IMR-90 (cell line): ENCODE results near the gene FAM151B. TPM values are rescaled to one million over a fixed set of nuclear protein-coding genes. Genes with fewer than 3 reads are reported as not detected.

Source experiments
- ATAC-seq: fragments of 200-7000 bp; cut with Tn5 transposase; 2 replicates; pipeline ENCODE4 v1.9.1; 2020; ENCODE audit warnings: low read depth, mild to moderate bottlenecking, moderate library complexity
- BruUV-seq: library from RNA; stranded (reverse); fragments of 400-500 nt; replicated peaks from 2 replicates; lab custom pipeline; 2021; lab: Mats Ljungman, UMichigan
- CTCF ChIA-PET: fragments of 300-600 bp; formaldehyde crosslinking; extraction: SDS; loops from one replicate; lab custom pipeline; 2021; ENCODE audit warnings: antibody characterized with exemption; lab: Yijun Ruan, JAX
- POLR2A ChIA-PET: fragments of 300-600 bp; sonication (Branson Sonifier 250); formaldehyde crosslinking; loops from one replicate; lab custom pipeline; 2022; ENCODE audit warnings: antibody characterized with exemption; ENCODE audit not compliant: unreplicated experiment; lab: Charles Lee
- DNase-seq: peaks from one replicate; pipeline ENCODE4 v3.0.0; 2013
- H2AFZ ChIP-seq: replicated peaks from 2 replicates; pipeline ENCODE3; 2013; ENCODE audit warnings: low read length, mild to moderate bottlenecking; ENCODE audit not compliant: poor library complexity
- H2AK5ac ChIP-seq: 2 replicates; pipeline ENCODE4 v1.6.1; 2013; ENCODE audit warnings: low read depth, low read length, inconsistent platforms
- H2AK9ac ChIP-seq: replicated peaks from 2 replicates; pipeline ENCODE3; 2013; ENCODE audit warnings: mild to moderate bottlenecking, low read depth, low read length, moderate library complexity; ENCODE audit not compliant: poor library complexity
- H2BK120ac ChIP-seq: 2 replicates; pipeline ENCODE4 v1.6.1; 2013; ENCODE audit warnings: low read depth, low read length, inconsistent platforms
- H2BK15ac ChIP-seq: 3 replicates; pipeline ENCODE4 v1.6.1; 2013; ENCODE audit warnings: low read depth, low read length, inconsistent platforms
- H2BK20ac ChIP-seq: 2 replicates; pipeline ENCODE4 v1.6.1; 2013; ENCODE audit warnings: low read depth, mild to moderate bottlenecking, inconsistent platforms, low read length, moderate library complexity
- H2BK5ac ChIP-seq: 2 replicates; pipeline ENCODE4 v1.6.1; 2013; ENCODE audit warnings: mild to moderate bottlenecking, low read depth, low read length, inconsistent platforms; ENCODE audit not compliant: poor library complexity, severe bottlenecking
- H3K14ac ChIP-seq: replicated peaks from 2 replicates; pipeline ENCODE4 v1.6.1; 2013; ENCODE audit warnings: low read depth, low read length, inconsistent platforms
- H3K18ac ChIP-seq: 2 replicates; pipeline ENCODE4 v1.6.1; 2013; ENCODE audit warnings: low read depth, low read length, control low read depth
- H3K23ac ChIP-seq: 2 replicates; pipeline ENCODE4 v1.6.1; 2013; ENCODE audit warnings: low read depth, low read length, inconsistent platforms
- H3K27ac ChIP-seq: 2 replicates; pipeline ENCODE4 v1.5.1; 2013; ENCODE audit warnings: mild to moderate bottlenecking, control low read depth, low read length; ENCODE audit not compliant: insufficient read depth
- H3K27me3 ChIP-seq: 2 replicates; pipeline ENCODE4 v1.6.1; 2013; ENCODE audit warnings: low read length; ENCODE audit not compliant: control insufficient read depth, insufficient read depth
- H3K36me3 ChIP-seq: 2 replicates; pipeline ENCODE4 v1.6.1; 2013; ENCODE audit warnings: low read length, mixed read lengths; ENCODE audit not compliant: control insufficient read depth, insufficient read depth
- H3K4ac ChIP-seq: 2 replicates; pipeline ENCODE4 v1.6.1; 2013; ENCODE audit warnings: low read depth, low read length, inconsistent platforms
- H3K4me1 ChIP-seq: 2 replicates; pipeline ENCODE4 v1.6.1; 2013; ENCODE audit warnings: low read length, mixed read lengths; ENCODE audit not compliant: control insufficient read depth, insufficient read depth
- H3K4me2 ChIP-seq: 2 replicates; pipeline ENCODE4 v1.6.1; 2013; ENCODE audit warnings: low read depth, mild to moderate bottlenecking, control low read depth, low read length, moderate library complexity
- H3K4me3 ChIP-seq: 2 replicates; pipeline ENCODE4 v1.5.1; 2013; ENCODE audit warnings: low read depth, mild to moderate bottlenecking, control low read depth, low read length, moderate library complexity; ENCODE audit not compliant: insufficient read depth
- H3K56ac ChIP-seq: 2 replicates; pipeline ENCODE4 v1.6.1; 2013; ENCODE audit warnings: low read length, inconsistent platforms; ENCODE audit not compliant: insufficient read depth; ENCODE audit errors: extremely low read depth
- H3K79me1 ChIP-seq, 2 experiments: 2 replicates each; pipeline ENCODE4 v1.6.1; 2013; ENCODE audit warnings: low read length in 2 of 2, inconsistent platforms in 1 of 2, low read depth in 1 of 2
- H3K9ac ChIP-seq: 2 replicates; pipeline ENCODE4 v1.6.1; 2013; ENCODE audit warnings: low read depth, low read length, control low read depth
- H3K9me1 ChIP-seq: 2 replicates; pipeline ENCODE4 v1.6.1; 2013; ENCODE audit warnings: low read length, inconsistent platforms; ENCODE audit not compliant: insufficient read depth
- H3K9me3 ChIP-seq: 2 replicates; pipeline ENCODE4 v1.6.1; 2013; ENCODE audit warnings: low read length; ENCODE audit not compliant: control insufficient read depth, insufficient read depth
- H4K20me1 ChIP-seq: 2 replicates; pipeline ENCODE4 v1.6.1; 2013; ENCODE audit warnings: low read length, inconsistent platforms; ENCODE audit not compliant: insufficient read depth
- H4K5ac ChIP-seq: 2 replicates; pipeline ENCODE4 v1.6.1; 2013; ENCODE audit warnings: mild to moderate bottlenecking, low read depth, low read length, control low read depth
- H4K8ac ChIP-seq, 2 experiments: 2 replicates each; pipeline ENCODE4 v1.6.1; 2013; ENCODE audit warnings: low read depth in 2 of 2, low read length in 2 of 2, control low read depth in 1 of 2, inconsistent platforms in 1 of 2
- H4K91ac ChIP-seq: 2 replicates; pipeline ENCODE4 v1.6.1; 2013; ENCODE audit warnings: low read depth, low read length, inconsistent platforms; ENCODE audit not compliant: insufficient read depth
- CHD1 ChIP-seq: IDR thresholded peaks from 2 replicates; pipeline ENCODE4 v1.6.1; 2012; ENCODE audit warnings: low read depth, low read length, improper control_type of control experiment
- MAFK ChIP-seq: IDR thresholded peaks from 2 replicates; pipeline ENCODE4 v1.6.1; 2012; ENCODE audit warnings: low read depth, low read length, improper control_type of control experiment
- MAZ ChIP-seq: IDR thresholded peaks from 2 replicates; pipeline ENCODE4 v1.6.1; 2012; ENCODE audit warnings: low read depth, mild to moderate bottlenecking, low read length, improper control_type of control experiment, moderate library complexity, borderline replicate concordance
- WGBS, 2 experiments: methylation state at CpG; one replicate each; pipeline versions ENCODE4 v1.1.5 to v1.1.7; 2013; ENCODE audit warnings: missing lambda C conversion rate in 2 of 2; ENCODE audit not compliant: insufficient read length in 1 of 2; ENCODE audit errors: extremely low coverage in 2 of 2; 5-methylcytosine and 5-hydroxymethylcytosine counted together
- dilution Hi-C: fragments of 300-500 bp; cut with HindIII; formaldehyde crosslinking; loops from one replicate; pipeline ENCODE4 v1.14.3; 2018; ENCODE audit warnings: low sequenced_read_pairs; ENCODE audit not compliant: unreplicated experiment
- in situ Hi-C: fragments of 300-500 bp; cut with MboI; formaldehyde crosslinking; loops from 3 replicates; pipeline ENCODE4 v1.14.3; 2019; ENCODE audit warnings: low sequenced_read_pairs, inconsistent platforms, mixed read lengths
- intact Hi-C: fragments of 100-400 bp; cut with micrococcal nuclease; formaldehyde crosslinking; loops from 2 replicates; pipeline ENCODE4 v1.10.0; 2022
- polyA plus RNA-seq, 3 experiments: library from polyadenylated mRNA; depleted of rRNA; stranded (reverse); fragments of >200 nt; gene quantifications; 2 replicates each; pipeline ENCODE4 v1.2.3, GENCODE V29; 2012; ENCODE audit warnings: low replicate concordance in 1 of 3
- total RNA-seq: library from RNA; depleted of rRNA; stranded (reverse); fragments of >200 nt; gene quantifications from 2 replicates; pipeline ENCODE4 v1.2.3, GENCODE V29; 2012
- TF ChIP-seq, protein P1 (sequence below): fragments of 150-350 bp; IDR thresholded peaks from 2 replicates; pipeline ENCODE4 v1.6.1; 2016; ENCODE audit warnings: low read depth, mild to moderate bottlenecking, low read length, moderate library complexity, borderline replicate concordance

The FAM151B gene
- total and polyA plus RNA-seq, 2 of the 4 experiments (the other 2 are of a cell fraction), result 1.0 to 2.9 TPM

DNA sequence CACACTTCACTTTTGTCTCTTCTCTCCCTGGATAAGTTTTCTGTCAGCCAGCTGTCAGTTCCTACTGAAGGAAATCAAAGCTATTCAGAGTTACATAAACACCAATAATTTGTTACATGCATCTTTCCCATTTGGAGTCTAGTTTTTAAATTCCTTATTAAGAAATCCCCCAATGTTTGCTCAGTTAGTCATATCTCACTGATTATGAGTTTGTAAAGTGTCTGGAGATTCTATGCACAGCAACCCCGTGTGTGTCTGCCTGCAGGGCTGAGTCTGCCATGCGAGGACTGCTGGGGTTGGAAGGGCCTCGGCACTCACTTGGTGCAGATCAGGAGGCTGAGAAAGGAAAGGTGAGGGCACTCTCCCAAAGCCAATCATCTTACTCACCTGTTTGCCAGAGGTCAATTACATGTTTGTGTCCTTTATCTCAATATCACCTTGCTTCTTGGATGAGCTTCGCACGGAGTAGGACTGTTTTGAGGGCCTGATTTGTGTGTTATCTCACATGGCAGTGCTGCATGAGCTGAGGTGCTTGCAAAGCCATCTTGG lies 78.9 kb downstream of the FAM151B start:
- ATAC-seq (peak; percentile 55), DNase-seq (no peak)
- H3K4me2 ChIP-seq, result no peak overlapping the region
- H2AK5ac ChIP-seq, result no peak overlapping the region
- H3K4me1 ChIP-seq, result no peaks in the 10 kb centered on the region; the same call in 1 of the 2 replicates
- no peak overlapping the region for H3K27ac ChIP-seq
- H2BK120ac ChIP-seq, result no peak overlapping the region
- no peak overlapping the region for H2AK9ac ChIP-seq
- no peak overlapping the region for H4K8ac ChIP-seq
- ChIA-PET POLR2A (no interaction called here), CTCF (no interaction called here)
- no peak overlapping the region for H3K23ac ChIP-seq
- no peak overlapping the region for H3K9ac ChIP-seq
- BruUV-seq, result no TSS peak
- no peaks in the 10 kb centered on the region for H4K20me1 ChIP-seq
- no peak overlapping the region for H4K91ac ChIP-seq
- WGBS, 2 experiments, result no CpG with 5 or more reads among the region's 5 CpGs
- no peaks in the 10 kb centered on the region for H3K36me3 ChIP-seq
- H2BK20ac ChIP-seq, result no peak overlapping the region
- H3K4ac ChIP-seq, result no peak overlapping the region
- no peak overlapping the region for H4K5ac ChIP-seq
- in situ Hi-C loops (no loop called here), intact Hi-C loops (no loop called here), dilution Hi-C loops (no loop called here)
- no peak overlapping the region for H3K4me3 ChIP-seq
- H2AFZ ChIP-seq, result no peak overlapping the region
- no peak overlapping the region for H2BK15ac ChIP-seq
- no peak overlapping the region for H3K18ac ChIP-seq
- H3K14ac ChIP-seq, result no peak overlapping the region
- H3K9me3 ChIP-seq, result no peaks in the 10 kb centered on the region
- H3K79me1 ChIP-seq, result no peaks in the 10 kb centered on the region
- no peak for TF ChIP-seq MAZ
- no peak for TF ChIP-seq MAFK
- TF ChIP-seq, protein P1, sequence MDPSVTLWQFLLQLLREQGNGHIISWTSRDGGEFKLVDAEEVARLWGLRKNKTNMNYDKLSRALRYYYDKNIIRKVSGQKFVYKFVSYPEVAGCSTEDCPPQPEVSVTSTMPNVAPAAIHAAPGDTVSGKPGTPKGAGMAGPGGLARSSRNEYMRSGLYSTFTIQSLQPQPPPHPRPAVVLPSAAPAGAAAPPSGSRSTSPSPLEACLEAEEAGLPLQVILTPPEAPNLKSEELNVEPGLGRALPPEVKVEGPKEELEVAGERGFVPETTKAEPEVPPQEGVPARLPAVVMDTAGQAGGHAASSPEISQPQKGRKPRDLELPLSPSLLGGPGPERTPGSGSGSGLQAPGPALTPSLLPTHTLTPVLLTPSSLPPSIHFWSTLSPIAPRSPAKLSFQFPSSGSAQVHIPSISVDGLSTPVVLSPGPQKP, result no peak
- TF ChIP-seq CHD1, result no peak
- no peak overlapping the region for H3K56ac ChIP-seq
- no peak overlapping the region for H2BK5ac ChIP-seq
- peaks cover 54% of the 10 kb centered on the region for H3K27me3 ChIP-seq
- H3K9me1 ChIP-seq, result no peaks in the 10 kb centered on the region
